HG03432 (cell line): ENCODE results near the gene RIN3.

Experiments
- ATAC-seq: cut with Tn5 transposase; IDR thresholded peaks from one replicate; pipeline ENCODE4 v1.9.1; 2021; ENCODE audit warnings: mild to moderate bottlenecking, moderate library complexity; ENCODE audit not compliant: unreplicated experiment

Gene RIN3

DNA sequence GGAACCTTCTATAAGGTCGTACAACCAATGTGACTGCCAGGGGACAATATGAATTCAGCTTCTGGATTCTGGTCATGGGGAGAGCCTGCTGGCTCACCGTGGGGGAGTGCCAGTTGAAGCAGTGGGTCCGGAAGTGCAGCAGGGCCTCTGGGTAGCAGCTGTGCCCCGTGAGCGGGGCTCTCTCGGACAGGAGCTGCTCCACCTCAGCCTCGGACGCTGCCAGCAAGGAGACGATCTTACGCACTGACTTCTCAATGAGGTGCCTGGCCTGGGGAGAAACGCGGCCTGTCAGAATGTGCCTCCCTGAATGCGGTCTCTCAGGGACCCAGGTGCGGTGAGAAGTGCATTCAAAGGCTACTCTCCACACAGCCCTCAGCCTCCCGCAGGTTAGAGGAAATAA lies 192.8 kb downstream of the RIN3 start:
- no peak for ATAC-seq

DNA sequence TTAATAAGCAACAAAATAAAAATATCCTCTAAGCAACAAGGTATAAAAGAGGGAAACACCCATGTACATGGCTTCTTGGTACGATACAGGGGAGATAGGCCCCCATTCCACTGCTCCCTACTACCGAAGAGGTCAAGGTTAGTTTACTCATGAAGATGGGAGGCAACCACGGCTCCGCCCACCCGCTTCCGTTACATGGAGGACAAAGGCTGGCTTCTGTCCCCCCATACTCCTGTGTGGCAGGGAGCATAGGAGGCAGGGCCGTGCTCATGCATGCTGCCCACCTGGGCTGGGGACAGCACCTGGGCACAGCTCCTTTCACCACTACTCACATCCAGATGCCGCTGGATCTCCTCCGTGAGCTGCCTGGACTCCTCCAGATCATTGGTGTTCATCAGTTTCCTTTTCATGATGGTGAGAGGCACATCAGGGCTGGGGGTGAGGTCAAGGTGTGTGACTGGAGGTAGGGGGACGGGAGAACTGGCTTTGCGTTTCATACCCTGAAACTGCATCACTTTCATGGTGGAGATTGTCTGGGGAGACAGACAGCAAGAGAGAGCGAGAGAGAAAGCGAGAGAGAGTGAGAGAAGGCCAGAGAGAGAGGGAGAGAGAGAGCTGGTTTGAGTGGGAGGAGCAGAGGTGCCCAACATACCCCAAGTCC lies 195.9 kb downstream of the RIN3 start:
- no peak for ATAC-seq

DNA sequence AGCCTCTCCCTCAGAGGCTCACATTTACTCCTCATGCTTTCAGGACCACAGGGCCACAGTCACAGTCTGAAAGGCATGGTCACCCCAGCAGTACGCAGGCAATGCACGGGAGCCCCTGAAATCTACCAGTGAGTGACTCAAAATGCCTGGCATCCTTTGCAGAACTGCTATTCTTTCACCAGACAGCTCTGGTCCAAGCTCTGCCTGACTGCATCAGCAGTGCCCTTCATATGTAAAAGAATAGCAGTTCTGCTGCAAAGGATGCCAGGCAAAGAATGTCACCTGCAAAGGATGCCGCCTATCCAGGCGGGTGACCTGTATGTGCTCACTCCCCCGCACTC lies 196.4 kb downstream of the RIN3 start:
- ATAC-seq, result no peak

DNA sequence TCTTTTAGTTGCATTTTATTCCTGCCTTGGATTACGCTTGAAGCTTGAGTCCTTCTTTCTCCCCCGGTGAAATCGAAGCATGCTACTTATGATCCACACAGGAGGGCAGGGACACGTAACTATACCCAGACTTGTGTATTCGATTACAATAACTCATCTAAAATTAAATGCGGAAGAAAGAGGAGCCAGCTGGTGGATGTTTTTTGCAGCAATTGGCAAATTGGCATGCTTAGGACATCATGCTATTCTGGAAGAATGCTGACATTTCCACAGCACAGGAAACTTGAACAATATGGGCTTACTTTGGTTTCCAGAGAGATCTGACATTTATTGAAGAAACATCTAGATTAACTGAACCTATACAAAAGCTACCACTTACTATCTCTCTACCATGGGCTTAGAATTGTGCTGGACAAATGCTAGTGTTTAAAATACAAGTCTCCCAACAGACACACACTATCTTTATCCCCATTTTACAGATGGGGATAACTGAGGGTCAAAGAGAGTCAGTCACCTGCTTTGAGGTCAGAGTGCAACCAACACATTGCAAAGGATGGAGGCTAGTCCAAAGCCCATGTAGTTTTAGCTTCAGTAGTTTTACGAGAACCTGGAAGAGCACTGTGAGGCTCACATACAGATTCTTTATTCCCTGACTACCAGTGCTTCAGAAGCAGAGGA lies 198.5 kb downstream of the RIN3 start:
- ATAC-seq, result no peak

DNA sequence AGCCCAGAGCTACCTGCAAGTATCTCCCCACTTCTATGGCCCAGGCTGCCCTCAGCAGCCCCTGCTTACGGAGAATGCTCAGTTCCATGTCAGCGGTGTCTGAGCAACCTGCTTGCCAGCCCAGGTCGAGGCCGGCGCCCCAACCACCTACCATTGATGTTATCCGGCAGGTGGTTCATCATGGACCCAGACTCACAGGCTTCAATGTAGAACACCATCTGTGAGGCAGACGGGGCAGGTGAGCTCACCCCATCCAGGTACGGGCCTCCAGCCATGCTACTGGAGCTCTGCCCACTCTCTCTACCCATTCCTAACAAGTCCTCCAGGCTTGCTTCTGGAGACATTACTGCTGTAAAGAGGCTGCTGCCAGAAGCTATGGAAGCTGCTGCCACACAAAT lies 199.1 kb downstream of the RIN3 start:
- no peak for ATAC-seq

DNA sequence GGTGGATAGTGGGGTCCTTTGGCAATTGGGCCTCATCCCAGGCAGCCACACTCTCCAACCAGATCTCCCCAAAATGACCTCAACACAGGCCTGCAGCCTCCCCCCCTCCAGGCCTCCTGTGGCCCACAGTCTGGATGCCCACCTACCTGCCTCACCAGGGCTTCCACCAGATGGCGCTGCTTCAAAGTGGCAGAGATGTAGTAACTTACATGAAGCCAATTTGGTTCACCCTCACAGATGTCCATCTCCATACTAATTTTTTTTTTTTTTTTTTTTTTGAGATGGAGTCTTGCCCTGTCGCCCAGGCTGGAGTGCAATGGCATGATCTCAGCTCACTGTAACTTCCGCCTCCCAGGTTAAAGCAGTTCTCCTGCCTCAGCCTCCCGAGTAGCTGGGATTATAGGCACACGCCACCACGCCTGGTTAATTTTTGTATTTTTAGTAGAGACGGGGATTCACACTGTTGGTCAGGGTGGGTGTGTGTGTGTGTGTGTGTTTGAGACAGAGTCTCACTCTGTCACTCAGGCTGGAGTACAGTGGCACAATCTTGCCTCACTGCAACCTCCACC lies 201.2 kb downstream of the RIN3 start:
- ATAC-seq, result peak; percentile 67

DNA sequence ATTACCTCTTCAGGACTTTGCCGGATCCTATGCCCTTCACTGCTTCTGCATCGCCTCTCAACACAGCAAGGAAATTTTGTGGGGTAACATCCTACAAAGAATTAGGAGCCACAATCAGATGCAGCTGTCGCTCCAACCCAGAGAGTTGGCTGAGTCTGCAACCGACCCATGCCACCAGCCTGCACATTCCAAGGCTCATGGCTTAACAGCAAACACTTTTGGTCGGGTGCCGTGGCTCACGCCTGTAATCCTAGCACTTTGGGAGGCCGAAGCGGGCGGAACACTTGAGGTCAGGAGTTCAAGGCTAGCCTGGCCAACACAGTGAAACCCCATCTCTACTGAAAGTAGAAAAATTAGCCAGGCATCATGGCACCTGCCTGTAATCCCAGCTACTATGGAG lies 202.6 kb downstream of the RIN3 start:
- no peak for ATAC-seq

DNA sequence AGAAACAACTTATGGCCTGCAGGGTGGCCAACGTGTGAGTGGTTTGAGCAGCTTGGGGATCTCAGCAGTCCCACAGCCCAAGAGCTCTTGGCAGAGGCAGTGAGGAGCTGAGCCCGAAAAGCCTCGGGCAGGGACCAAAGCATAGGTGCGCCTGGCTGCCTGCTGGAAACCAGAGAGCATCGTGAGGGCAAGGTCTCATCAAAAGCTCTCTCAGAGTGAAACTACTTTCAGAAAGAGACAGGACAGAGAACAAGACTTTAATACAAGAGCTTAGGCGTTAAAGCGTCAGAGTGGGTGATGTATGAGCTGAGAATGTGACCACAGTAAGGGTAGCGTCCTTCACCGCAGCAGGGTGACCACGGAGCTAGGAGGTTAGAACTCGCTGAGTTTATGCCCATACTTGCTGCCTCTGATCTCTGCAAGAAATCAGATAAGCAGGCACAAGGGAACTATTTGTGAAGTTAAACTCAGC lies 204.0 kb downstream of the RIN3 start:
- ATAC-seq, result no peak

DNA sequence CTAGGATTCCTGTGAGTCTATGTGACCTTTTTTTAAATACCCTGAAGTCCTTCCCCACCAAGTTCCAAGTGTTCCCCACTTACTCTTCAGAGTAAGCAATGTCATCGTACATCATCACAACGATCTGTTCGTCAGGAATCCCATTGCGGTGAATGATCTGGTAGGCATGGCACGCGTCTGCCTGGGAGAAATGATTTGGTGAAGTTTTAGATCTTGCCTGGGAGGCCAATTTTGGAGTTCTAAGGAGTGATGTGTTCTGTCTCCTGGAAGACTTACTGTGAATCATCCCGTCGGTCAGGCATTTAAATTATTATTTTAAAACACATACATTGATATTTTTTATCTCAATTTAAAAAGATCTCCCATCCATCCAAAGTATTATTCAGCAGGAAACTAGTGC lies 205.1 kb downstream of the RIN3 start:
- ATAC-seq, result no peak

DNA sequence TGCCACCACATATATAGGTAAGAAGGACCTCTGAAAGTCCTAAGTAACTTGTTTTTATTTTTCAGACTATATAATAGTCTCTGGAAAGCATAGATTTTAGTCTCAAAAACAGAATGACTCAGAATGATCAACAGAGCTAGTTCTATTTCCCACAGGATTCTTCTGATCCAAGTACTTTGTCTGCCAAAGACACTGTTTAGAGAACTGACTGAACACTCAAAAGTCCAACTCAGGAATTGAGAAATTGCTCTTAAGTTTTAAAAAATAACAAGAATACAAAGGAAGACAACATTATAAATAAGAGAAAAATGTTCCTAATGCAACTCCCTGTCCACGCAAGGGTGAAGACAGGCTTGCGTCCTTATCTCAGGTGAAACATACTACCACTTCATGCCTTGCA lies 205.8 kb downstream of the RIN3 start:
- no peak for ATAC-seq

DNA sequence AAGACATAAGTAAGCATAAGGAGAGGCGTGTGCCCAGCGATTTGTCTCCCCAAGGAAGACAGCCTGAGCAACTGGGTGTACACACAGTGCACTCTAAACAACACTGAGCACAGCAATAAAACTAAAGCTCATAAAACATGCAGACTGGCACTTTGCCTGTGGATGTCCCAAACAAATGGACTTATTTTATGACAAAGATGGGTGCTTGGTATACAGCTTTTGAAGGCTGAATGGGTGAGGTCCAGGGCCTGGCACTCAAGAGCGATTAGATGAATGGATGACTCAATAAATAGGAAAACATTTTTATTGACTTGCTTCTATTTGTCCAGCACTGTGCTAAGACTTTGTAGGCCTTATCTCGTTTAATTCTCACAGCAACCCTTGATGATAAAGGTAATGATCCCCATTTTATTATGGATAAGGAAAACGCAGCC lies 206.3 kb downstream of the RIN3 start:
- no peak for ATAC-seq

DNA sequence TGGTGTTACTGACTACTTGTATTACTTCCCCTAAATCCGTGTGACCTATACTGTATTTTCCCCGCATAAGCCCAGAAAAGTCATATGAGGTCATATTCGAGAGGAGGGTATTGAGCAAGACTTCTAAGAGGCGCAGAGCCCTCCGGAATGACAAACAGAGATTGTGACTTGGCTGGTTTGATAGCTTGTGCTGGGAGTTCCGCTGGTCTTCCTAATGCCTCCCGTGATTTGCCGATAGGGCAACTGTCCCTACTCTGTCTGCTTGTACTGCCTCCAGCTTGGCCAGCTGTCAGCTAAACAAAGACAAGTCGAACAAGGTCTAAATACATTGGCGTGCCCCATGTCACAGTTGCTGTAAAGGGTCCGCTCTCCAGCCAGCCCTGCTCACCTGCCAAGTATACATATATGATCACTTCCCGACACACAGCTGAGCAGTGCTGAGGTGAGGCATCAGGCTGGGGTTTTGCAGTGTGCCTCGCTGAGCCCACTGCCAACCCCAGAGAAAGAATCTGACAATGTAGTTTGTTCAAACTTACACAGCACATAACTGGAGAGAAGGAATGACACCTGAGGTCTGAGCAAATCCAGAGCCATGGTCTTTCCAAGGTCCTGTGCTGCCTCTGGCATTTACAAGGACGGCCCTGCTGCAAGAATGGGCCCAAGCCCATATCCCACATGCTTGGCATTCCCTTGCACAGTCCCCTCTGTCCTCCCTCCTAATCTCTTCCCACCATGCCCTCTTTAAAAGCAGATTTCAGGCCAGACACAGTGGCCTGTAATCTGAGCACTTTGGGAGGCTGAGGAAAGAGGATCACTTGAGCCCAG lies 211.1 kb downstream of the RIN3 start:
- no peak for ATAC-seq

DNA sequence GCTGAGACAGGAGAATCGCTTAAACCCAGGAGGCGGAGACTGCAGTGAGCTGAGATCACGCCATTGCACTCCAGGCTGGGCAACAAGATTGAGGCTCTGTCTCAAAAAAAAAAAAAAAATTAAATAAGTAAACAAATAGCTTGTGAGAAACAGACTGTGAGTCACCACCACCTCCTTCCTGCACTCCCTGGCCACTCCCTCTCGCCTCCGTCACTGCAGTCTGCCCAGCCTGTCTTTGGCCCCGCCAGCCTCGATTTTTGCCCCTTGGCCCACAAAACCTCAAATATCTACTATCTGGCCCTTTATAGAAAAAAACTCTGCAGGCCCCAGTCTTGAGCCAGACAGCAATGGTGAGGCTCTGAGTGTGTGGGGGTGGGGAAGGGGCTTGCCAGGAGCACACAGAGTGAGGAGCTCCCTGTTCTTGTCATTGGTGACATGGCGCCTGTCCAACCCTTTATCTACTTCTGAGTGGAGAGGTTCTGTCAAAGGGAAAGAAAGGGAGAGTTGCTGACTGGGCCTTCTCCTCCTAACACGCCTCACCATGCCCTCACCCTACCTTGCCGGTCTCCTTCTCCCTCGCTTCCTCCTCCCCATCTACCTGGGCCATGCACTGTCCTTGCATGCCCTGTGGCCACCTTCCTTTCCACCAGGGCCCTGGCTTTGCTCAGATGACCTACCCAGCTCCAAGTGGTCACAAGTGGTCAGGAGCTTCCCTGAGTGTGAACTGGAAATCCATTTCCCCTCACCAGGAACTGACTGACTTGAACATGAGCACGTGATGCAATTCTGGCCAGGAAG lies 212.8 kb downstream of the RIN3 start:
- no peak for ATAC-seq

DNA sequence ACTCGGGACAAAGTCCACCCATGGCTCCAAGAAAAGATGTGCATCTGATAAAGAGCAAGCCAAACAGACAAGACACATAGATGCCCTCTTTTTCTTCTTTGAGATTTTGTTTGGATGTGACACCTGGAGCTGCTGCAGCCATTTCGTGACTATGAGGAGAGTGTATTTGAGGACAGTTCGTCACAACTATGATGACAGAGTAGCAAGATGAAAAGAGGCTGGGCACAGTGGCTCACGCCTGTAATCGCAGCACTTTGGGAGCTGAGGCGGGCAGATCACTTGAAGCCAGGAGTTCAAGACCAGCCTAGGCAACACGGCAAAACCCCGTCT lies 213.3 kb downstream of the RIN3 start:
- ATAC-seq, result no peak

DNA sequence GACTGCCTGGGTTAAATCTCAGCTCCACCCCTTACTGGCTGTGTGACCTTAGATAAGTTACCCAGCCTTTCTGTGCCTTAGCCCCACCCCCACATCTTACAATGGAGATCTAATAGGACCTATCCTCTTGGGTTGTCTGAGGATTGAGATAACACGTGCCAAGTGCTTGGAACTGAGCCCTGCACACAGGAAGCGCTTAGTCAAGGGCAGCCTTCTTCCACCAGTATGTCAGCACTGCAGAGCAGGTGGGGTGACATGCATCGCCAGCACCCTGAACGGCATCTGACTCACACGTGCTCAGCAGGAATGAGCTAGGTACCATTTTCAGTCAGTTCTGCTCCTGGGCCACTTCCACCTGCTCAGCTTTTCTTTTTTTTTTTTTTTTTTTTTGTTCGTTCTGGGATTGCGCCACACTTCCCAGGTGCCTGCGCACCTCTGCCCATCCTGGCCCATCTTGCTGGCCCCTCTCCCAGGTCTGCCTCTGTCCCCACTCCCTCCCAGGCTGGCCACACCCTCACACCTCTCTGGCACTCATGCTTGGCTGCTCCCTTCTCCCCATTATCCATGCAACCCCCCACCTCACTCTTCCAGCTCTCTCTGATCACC lies 215.3 kb downstream of the RIN3 start:
- ATAC-seq, result peak; percentile 55

DNA sequence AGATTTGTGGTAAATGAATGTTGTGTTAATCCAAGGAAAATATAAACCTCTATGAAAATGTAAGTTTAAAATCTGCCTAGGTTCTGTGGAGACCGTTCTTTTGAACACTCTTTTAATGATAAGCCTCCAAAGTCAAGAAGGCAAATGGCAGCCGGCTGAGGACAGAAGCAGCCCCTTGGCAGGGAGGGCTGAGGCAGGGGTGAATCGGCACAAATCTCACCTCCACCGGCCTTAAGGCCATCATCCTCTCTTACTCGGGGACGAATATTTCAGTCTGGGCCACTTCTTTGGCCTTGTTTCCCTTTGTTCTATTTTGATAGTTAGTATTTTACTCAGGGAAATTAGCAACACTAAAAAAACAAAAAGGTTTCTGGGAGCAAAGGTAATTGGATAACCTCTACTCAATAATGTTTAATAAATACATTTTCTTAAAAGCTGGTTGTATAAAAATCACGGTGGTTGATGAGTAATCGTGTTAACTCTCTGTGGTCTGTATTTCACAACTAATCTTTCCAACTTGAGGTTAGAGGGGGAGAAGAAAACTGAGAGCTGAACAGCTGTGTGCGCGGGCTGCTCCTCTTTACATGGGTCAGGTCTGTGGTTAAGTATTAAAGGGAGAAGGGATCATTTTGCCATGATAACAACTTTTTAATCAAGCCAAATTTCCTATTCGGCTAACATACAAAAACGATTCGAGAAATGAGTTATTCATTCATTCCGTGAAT lies 216.2 kb downstream of the RIN3 start:
- peak; percentile 82 for ATAC-seq

DNA sequence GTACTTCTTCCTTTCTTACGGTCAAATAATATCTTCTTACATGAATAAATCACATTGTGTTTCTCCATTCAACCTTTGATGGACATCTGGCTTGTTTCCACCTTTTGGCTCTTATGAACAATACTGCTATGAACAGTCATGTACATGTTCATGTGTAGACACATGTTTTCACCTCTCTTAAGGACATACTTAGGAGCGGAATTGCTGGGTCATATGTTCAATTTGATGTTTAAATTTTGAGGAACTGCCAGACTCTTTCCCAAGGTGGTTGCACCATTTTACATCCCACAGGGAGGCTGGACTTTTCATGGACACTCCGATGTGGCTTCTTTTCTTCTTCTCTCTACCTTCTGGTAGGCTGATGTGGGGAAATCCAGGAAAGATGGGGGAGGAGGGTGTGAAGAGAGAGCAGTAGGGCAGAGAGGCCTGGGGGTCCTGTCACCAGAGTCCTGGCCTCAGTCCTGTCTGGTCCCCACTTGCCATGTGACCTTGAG lies 218.1 kb downstream of the RIN3 start:
- ATAC-seq, result no peak

DNA sequence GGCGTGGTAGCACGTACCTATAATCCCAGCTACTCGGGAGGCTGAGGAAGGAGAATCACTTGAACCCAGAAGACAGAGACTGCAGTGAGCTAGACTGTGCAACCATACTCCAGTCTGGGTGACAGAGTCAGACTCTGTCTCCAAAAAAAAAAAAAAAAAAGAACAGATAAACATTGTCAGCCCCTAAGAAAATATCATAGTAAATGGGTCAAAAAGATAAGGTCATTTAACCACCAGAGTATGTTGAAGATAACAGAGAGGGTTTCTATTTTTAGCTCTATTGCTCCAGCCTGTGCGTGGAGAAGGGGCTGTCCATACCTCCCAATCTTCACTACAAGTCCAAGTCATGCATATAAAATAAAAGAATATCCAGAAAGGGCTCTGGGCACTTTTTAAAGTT lies 219.4 kb downstream of the RIN3 start:
- no peak for ATAC-seq

DNA sequence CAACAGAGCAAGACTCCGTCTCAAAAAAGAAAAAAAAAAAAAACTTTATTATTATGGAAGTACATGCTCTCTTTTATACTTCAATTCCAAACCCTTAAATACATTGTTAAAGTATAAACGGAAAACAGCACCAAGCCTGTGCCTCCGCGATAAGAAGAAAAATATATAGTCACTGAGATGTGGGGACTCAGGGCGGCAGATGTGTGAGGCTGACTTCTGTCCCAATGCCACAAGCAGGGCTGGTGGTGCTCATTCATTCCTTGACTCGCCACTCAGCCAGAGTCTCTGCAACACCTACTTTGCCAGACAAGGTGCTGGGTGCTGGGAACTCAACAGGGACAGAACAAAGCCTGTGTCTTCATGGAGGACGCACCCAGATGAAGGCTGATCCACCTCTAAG lies 221.0 kb downstream of the RIN3 start:
- ATAC-seq, result no peak

DNA sequence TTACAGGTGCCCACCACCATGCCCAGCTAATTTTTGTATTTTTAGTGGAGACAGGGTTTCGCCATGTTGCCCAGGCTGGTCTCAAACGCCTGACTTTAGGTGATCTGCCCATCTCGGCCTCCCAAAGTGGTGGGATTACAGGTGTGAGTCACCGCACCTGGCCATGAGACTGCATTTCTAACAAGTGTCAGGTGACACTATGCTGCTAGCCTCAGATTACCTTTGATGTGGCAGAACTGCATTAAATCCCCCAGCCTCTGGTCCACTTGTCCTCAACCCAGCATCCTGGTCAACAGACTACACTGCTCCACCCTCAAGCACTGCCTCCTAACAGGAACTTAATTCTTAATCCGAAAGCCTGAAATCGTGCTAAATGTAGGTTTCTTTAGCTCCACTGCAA lies 221.8 kb downstream of the RIN3 start:
- no peak for ATAC-seq
